ENCODE measurements around the gene BOC.

Gene BOC

DNA sequence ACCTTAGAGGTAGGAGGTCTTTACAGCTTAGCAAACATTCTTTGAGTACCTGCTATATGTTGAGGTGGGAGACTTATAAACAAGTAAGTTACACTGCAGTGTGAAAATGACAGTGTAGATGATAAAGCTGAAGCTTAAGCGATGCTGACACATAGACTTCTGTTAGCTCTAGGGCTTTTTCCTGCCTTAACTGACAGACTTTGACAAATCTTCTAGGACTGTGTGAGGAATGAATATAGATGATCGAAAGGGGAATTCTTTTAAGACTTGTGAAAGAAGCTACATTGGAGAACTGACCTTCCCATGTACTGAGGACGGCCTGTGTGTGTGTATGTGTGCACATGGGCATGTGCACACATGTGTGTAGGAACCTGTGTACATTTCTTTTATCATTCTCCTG lies 22.7 kb downstream of the BOC start:
- no peak for TF ChIP-seq TAF1 (IDR thresholded peaks at IDR 0.05; ENCODE audit: low read depth)
- TF ChIP-seq, protein P1, sequence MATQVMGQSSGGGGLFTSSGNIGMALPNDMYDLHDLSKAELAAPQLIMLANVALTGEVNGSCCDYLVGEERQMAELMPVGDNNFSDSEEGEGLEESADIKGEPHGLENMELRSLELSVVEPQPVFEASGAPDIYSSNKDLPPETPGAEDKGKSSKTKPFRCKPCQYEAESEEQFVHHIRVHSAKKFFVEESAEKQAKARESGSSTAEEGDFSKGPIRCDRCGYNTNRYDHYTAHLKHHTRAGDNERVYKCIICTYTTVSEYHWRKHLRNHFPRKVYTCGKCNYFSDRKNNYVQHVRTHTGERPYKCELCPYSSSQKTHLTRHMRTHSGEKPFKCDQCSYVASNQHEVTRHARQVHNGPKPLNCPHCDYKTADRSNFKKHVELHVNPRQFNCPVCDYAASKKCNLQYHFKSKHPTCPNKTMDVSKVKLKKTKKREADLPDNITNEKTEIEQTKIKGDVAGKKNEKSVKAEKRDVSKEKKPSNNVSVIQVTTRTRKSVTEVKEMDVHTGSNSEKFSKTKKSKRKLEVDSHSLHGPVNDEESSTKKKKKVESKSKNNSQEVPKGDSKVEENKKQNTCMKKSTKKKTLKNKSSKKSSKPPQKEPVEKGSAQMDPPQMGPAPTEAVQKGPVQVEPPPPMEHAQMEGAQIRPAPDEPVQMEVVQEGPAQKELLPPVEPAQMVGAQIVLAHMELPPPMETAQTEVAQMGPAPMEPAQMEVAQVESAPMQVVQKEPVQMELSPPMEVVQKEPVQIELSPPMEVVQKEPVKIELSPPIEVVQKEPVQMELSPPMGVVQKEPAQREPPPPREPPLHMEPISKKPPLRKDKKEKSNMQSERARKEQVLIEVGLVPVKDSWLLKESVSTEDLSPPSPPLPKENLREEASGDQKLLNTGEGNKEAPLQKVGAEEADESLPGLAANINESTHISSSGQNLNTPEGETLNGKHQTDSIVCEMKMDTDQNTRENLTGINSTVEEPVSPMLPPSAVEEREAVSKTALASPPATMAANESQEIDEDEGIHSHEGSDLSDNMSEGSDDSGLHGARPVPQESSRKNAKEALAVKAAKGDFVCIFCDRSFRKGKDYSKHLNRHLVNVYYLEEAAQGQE (IDR thresholded peaks at IDR 0.05; ENCODE audit: low read depth): no peak
- TF ChIP-seq RAD21 (IDR thresholded peaks at IDR 0.05; ENCODE audit: low read depth): no peak
- TF ChIP-seq CEBPB (IDR thresholded peaks at IDR 0.05): no peak
- TF ChIP-seq, protein P2, sequence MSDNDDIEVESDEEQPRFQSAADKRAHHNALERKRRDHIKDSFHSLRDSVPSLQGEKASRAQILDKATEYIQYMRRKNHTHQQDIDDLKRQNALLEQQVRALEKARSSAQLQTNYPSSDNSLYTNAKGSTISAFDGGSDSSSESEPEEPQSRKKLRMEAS (IDR thresholded peaks at IDR 0.05): no peak
- TF ChIP-seq YY1 (IDR thresholded peaks at IDR 0.05; ENCODE audit: low read depth): no peak
- TF ChIP-seq NFIC (IDR thresholded peaks at IDR 0.05): no peak
- no peak for TF ChIP-seq ZBTB7A (IDR thresholded peaks at IDR 0.05; ENCODE audit: low read depth)
- TF ChIP-seq, protein P3, sequence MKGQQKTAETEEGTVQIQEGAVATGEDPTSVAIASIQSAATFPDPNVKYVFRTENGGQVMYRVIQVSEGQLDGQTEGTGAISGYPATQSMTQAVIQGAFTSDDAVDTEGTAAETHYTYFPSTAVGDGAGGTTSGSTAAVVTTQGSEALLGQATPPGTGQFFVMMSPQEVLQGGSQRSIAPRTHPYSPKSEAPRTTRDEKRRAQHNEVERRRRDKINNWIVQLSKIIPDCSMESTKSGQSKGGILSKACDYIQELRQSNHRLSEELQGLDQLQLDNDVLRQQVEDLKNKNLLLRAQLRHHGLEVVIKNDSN (IDR thresholded peaks at IDR 0.05): no peak
- TF ChIP-seq EGR1 (IDR thresholded peaks at IDR 0.05): no peak
- no peak for TF ChIP-seq CREB1 (IDR thresholded peaks at IDR 0.05; ENCODE audit: low read depth)
- no peak for TF ChIP-seq EP300 (IDR thresholded peaks at IDR 0.05; ENCODE audit: borderline replicate concordance)
- no peak for TF ChIP-seq TCF12 (IDR thresholded peaks at IDR 0.05; ENCODE audit: low read depth)
- no peak for TF ChIP-seq FOXM1 (IDR thresholded peaks at IDR 0.05; ENCODE audit: borderline replicate concordance, low read depth)
- no peak for TF ChIP-seq TEAD4 (IDR thresholded peaks at IDR 0.05)

DNA sequence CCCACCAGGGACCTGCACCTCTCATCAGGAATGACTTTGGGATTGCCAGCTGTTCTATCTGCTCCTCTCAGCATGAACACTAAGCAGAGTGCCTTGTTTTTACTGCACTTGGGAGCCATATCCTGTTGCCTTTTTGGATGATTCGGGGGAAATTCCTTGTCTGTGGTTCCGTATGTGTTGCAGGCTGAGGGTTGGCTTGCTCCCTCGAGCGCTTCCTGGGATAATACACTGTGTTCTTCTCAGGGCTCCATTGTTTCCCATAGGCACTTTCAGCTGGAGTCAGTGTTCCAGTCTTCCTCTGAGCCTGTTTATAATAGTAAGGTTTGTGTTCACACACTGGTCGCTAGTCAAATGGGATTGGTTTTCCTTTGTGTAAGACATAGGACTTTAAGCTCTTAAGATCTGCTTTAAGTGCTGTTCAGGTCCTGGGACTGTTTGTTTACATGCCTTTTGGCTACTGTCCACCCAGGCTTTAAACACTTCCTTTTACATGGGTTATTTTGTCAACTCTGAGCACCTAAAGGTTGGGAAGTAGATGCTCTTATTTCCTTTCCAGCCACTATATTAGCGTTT lies 23.4 kb downstream of the BOC start:
- TF ChIP-seq ZBTB7A (IDR thresholded peaks at IDR 0.05; ENCODE audit: low read depth): no peak
- TF ChIP-seq, protein P1 (IDR thresholded peaks at IDR 0.05; ENCODE audit: low read depth): no peak
- TF ChIP-seq NFIC (IDR thresholded peaks at IDR 0.05): no peak
- TF ChIP-seq YY1 (IDR thresholded peaks at IDR 0.05; ENCODE audit: low read depth): no peak
- TF ChIP-seq TCF12 (IDR thresholded peaks at IDR 0.05; ENCODE audit: low read depth): no peak
- no peak for TF ChIP-seq TAF1 (IDR thresholded peaks at IDR 0.05; ENCODE audit: low read depth)
- TF ChIP-seq EGR1 (IDR thresholded peaks at IDR 0.05): no peak
- TF ChIP-seq RAD21 (IDR thresholded peaks at IDR 0.05; ENCODE audit: low read depth): no peak

DNA sequence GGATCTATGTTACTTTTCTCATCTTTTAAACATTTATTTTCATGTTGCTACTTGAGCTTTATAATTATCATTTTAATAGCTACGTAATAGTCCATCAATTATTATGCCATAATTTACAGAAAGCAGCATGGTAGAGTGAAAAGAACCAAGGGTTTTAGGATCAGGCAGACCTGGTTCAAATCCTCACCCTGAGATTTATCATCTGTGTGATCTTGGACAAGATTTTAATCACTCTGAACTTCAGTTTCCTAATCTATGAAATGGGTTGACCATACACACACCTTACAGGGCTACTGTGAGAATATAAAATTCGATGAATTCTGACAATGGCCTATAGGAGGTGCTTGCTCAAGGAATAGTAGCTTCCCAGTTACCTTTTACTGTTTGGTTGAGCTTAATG lies 27.1 kb downstream of the BOC start:
- TF ChIP-seq, protein P3 (IDR thresholded peaks at IDR 0.05): no peak
- no peak for TF ChIP-seq CEBPB (IDR thresholded peaks at IDR 0.05)
- TF ChIP-seq, protein P1 (IDR thresholded peaks at IDR 0.05; ENCODE audit: low read depth): no peak
- TF ChIP-seq, protein P2 (IDR thresholded peaks at IDR 0.05): no peak
- TF ChIP-seq EP300 (IDR thresholded peaks at IDR 0.05; ENCODE audit: borderline replicate concordance): no peak
- TF ChIP-seq ZBTB7A (IDR thresholded peaks at IDR 0.05; ENCODE audit: low read depth): no peak
- TF ChIP-seq TCF12 (IDR thresholded peaks at IDR 0.05; ENCODE audit: low read depth): no peak
- no peak for TF ChIP-seq YY1 (IDR thresholded peaks at IDR 0.05; ENCODE audit: low read depth)
- TF ChIP-seq TAF1 (IDR thresholded peaks at IDR 0.05; ENCODE audit: low read depth): no peak
- no peak for TF ChIP-seq NFIC (IDR thresholded peaks at IDR 0.05)
- TF ChIP-seq FOXM1 (IDR thresholded peaks at IDR 0.05; ENCODE audit: borderline replicate concordance, low read depth): no peak

DNA sequence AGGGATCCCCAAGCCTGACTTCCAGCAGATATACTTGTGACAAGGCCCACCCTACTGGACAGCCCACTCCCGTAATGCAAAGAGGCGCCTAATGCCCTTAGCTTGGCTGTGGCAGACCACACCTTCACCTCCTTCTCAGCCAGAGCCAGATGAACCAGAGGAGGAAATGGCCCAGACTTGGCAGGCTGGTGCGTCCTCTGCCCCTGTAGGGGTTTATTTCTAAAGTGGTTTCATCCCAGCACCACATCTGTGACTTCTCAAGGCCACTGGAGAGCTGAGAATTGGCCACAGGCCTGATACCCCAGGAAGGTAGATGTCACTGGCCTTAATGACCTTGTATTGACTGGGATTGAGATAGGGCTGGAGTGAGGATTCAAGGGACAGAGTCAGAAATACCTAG lies 29.5 kb downstream of the BOC start:
- TF ChIP-seq TAF1 (IDR thresholded peaks at IDR 0.05; ENCODE audit: low read depth) (no peak), EGR1 (IDR thresholded peaks at IDR 0.05) (no peak), FOXM1 (IDR thresholded peaks at IDR 0.05; ENCODE audit: borderline replicate concordance, low read depth) (no peak), CEBPB (IDR thresholded peaks at IDR 0.05) (no peak), EP300 (IDR thresholded peaks at IDR 0.05; ENCODE audit: borderline replicate concordance) (no peak), ZBTB7A (IDR thresholded peaks at IDR 0.05; ENCODE audit: low read depth) (no peak), RAD21 (IDR thresholded peaks at IDR 0.05; ENCODE audit: low read depth) (no peak), TCF12 (IDR thresholded peaks at IDR 0.05; ENCODE audit: low read depth) (no peak), NFIC (IDR thresholded peaks at IDR 0.05) (no peak), TEAD4 (IDR thresholded peaks at IDR 0.05) (no peak)
- TF ChIP-seq, protein P1 (IDR thresholded peaks at IDR 0.05; ENCODE audit: low read depth): no peak
